ENCODE results near the gene TRAK1. TPM values are rescaled to one million over a fixed set of nuclear protein-coding genes. Genes with fewer than 3 reads are reported as not detected.

The TRAK1 gene
- total RNA-seq, 1 donor from 2014 or later = 58.4 TPM

GRCh38 chr3:42152193-42152592 is 61.0 kb downstream of the TRAK1 start:
- intact Hi-C loops (cut with micrococcal nuclease) = no loop called here
- ChIA-PET POLR2A (no interaction called here), CTCF (no interaction called here)
- Mint-ChIP-seq H3K27me3 (no peaks in the 10 kb centered on the region), H3K9me3 (no peaks in the 10 kb centered on the region), H3K4me1 (peaks cover 58% of the 10 kb centered on the region), H3K27ac (no peak overlapping the region), H3K4me3 (no peak overlapping the region), H3K36me3 (ENCODE audit: low read depth) (peaks cover 16% of the 10 kb centered on the region)
- no peak for TF ChIP-seq CTCF (IDR thresholded peaks at IDR 0.05)
- ATAC-seq (ENCODE audit: low read depth) = no peak
- no peak for DNase-seq

DNA sequence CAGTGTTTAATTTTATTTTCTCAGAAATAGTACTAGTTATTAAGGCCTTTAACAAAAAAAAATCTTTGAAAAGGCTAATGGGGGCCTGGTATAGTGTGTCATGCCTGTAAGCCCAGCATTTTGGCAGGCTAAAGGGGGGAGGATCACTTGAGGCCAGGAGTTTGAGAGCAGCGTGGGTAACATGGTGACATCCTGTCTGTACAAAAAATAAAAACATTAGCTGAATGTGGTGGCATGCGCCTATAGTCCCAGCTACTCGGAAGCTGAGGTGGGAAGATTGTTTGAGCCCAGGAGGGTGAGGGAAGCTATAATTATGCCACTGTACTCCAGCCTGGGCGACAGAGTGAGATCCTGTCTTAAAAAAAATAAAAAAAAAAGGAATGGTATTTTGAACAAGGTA is 61.9 kb downstream of the TRAK1 start:
- ChIA-PET POLR2A (no interaction called here), CTCF (no interaction called here)
- H3K9me3 Mint-ChIP-seq = no peaks in the 10 kb centered on the region
- no peak overlapping the region for H3K27ac Mint-ChIP-seq
- H3K4me3 Mint-ChIP-seq = no peak overlapping the region
- no peak for TF ChIP-seq CTCF (IDR thresholded peaks at IDR 0.05)
- intact Hi-C loops (cut with micrococcal nuclease) = no loop called here
- H3K4me1 Mint-ChIP-seq = peaks cover 53% of the 10 kb centered on the region
- no peaks in the 10 kb centered on the region for H3K27me3 Mint-ChIP-seq
- DNase-seq = no peak
- peaks cover 16% of the 10 kb centered on the region for H3K36me3 Mint-ChIP-seq (ENCODE audit: low read depth)
- ATAC-seq (ENCODE audit: low read depth) = no peak

DNA sequence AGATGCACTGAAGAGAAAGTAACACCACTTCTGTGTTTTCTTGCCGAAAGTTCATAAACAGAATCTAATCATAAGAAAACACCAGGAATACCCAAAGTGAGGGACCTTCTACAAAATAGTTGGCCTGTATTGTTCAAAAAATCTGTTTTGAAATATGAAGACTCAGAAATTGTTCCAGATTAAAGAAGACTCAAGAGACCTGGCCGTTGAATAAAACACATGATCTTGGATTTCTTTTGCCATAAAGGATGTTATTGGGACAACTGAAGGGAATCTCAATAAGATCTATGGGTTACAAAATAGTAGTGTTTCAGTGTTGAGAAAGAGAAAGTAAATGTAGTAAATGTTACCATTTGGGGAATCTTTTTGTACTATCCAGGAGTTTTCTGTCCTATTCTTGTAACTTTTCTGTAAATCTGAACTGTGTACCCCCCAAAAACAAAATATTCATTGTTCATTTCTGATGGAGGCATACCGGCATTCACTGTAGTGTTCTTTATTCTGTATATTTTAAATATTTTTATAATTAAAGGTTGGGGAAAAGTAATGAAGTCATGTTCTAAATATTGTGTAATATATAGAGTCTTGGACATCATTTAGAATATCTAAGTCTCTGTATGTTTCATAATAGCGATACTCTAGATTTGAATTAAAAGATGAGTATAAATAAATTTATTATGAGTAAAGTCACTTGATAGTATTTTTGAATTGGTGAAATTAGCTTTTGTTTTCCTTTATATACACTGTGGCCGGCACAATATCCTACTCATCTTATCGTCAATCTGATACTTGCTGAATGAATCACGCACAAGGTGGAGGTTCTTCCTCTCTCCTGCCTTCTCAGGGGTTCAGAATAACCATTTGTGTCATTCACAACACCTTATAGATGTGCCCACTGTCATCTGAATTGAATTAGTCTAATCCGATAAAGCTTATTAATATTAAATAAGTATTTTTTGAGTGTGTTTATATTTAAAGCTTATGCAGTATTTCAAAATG is 66.7 kb downstream of the TRAK1 start:
- no peaks in the 10 kb centered on the region for H3K27me3 Mint-ChIP-seq
- ATAC-seq (ENCODE audit: low read depth) (no peak), DNase-seq (no peak)
- TF ChIP-seq CTCF (IDR thresholded peaks at IDR 0.05) = no peak
- no peak overlapping the region for H3K4me3 Mint-ChIP-seq
- intact Hi-C loops (cut with micrococcal nuclease) = loop anchor here (1.0 kb wide), 1 partner anchor 11 kb away; no protein-coding TSS in a partner anchor
- ChIA-PET POLR2A (interaction anchor here (0.7 kb wide), 1 partner anchor 29 kb away, joined by 4 read pairs; no protein-coding TSS in a partner anchor), CTCF (no interaction called here)
- no peak overlapping the region for H3K27ac Mint-ChIP-seq
- H3K9me3 Mint-ChIP-seq = no peaks in the 10 kb centered on the region
- H3K36me3 Mint-ChIP-seq (ENCODE audit: low read depth) = peaks cover 13% of the 10 kb centered on the region
- H3K4me1 Mint-ChIP-seq = peaks cover 67% of the 10 kb centered on the region

- H3K27ac Mint-ChIP-seq = peak overlapping the region; percentile 54
- H3K27me3 Mint-ChIP-seq = no peaks in the 10 kb centered on the region
- peak overlapping the region; percentile 21 for H3K4me3 Mint-ChIP-seq
- DNase-seq (no peak), ATAC-seq (ENCODE audit: low read depth) (no peak)
- intact Hi-C loops (cut with micrococcal nuclease) = no loop called here
- ChIA-PET POLR2A (no interaction called here), CTCF (no interaction called here)
- peaks cover 73% of the 10 kb centered on the region for H3K4me1 Mint-ChIP-seq
- H3K36me3 Mint-ChIP-seq (ENCODE audit: low read depth) = peaks cover 7% of the 10 kb centered on the region
- no peaks in the 10 kb centered on the region for H3K9me3 Mint-ChIP-seq
- no peak for TF ChIP-seq CTCF (IDR thresholded peaks at IDR 0.05)
These were observed 68.0 kb downstream of the TRAK1 start for GRCh38 chr3:42159147-42159546.

- ATAC-seq (ENCODE audit: low read depth) = peak; percentile 67
- DNase-seq = no peak
- POLR2A ChIA-PET = no interaction called here
- Mint-ChIP-seq H3K36me3 (ENCODE audit: low read depth) (peaks cover 7% of the 10 kb centered on the region), H3K4me1 (peaks cover 80% of the 10 kb centered on the region), H3K27me3 (no peaks in the 10 kb centered on the region), H3K27ac (peak overlapping the region; percentile 3), H3K4me3 (no peak overlapping the region), H3K9me3 (no peaks in the 10 kb centered on the region)
- no peak for TF ChIP-seq CTCF (IDR thresholded peaks at IDR 0.05)
- CTCF ChIA-PET = no interaction called here
- intact Hi-C loops (cut with micrococcal nuclease) = no loop called here
These were observed 68.7 kb downstream of the TRAK1 start for GRCh38 chr3:42159706-42160472.
